Islet of Langerhans (tissue), 1 donor: ENCODE data around the gene VDR.

Source experiments
- FAIRE-seq: peaks from one replicate; lab custom pipeline; 2011; peaks lifted over from hg19 to GRCh38; lab: Jason Lieb, UNC

Gene VDR

DNA sequence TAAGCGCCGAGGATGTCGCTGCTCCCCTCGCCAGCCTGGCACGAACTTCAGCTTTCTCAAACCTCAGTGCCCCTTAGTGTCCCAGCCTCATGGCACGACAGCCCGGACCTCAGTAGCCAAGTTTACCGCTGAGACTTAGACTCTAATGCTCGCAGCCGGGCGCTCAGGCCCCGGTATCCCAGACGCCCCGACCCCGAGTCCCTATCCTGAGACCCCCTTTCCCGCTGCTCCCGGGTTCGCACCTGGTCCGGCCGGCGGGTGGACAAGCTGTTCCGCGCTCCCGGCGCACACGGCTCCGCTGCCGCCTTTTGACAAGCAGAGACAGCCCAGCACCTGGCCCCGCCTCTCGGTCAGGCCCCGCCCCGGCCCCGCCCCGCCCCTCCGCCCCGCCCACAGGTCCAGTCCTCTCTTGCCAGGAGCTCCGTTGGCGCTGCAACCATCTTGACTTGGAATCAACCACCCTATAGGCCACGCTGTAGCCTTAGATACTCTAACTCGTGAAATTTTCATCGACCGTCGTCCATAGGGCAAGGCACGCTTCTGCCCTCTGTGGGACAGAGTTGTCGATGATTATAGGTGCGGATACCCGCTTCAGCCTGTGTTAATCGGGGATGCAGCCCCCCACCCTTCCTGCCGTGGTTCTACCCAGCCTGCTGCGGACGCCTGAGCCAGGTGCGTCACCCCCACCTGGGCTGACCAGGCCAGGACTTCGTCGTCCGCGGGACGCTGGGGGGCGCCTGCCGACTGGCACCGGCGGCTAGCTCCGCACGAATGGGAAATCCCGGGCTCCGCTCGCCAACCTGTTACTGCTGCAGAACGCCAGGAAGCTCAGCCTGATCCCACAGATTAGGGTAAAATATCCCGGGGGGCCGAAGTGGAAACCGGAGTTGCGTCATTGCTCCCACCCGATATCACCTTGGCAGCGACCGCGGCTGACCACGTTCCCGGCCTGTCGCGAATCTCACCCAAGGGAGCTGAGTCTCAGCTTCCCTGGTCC, at the start of gene VDR:
TSS of gene VDR (minus strand) at position 282 of the 997 bp plus-strand sequence. CDS start 25,881 bp downstream, outside the sequence.
- FAIRE-seq = no peak

- no peak for FAIRE-seq
These were observed 49.3 kb upstream of the VDR start for GRCh38 chr12:47954058-47954457.

DNA sequence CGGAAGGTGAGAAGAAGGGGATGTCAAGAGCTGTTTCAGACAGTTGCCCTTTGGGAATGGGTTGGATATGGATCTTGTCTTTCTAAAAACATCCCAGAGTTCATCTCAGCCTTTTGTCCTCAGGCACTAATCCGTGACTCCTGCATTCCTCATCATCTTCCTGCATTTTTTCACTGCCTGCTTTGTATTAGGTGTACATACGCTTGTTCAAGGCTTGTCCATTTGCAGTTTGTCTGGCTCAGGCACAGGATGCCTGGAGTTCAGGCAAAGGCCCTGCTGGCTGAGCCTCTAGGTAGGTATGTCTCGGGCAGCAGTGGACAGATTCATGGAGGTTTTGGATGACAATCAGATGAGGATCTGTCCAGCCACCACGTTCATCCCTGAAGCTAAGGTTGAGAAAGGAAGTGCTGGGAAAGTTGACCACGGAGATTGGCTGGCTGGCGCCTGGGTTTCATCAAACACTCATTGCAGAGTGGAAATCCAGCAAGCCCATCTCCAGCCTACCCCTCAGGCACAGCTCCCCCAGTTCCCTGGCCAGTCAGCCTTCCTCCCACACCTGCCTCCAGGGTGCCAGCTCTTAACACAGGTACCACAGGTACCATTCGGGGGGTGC, 46.2 kb upstream of the VDR start:
- FAIRE-seq = no peak

DNA sequence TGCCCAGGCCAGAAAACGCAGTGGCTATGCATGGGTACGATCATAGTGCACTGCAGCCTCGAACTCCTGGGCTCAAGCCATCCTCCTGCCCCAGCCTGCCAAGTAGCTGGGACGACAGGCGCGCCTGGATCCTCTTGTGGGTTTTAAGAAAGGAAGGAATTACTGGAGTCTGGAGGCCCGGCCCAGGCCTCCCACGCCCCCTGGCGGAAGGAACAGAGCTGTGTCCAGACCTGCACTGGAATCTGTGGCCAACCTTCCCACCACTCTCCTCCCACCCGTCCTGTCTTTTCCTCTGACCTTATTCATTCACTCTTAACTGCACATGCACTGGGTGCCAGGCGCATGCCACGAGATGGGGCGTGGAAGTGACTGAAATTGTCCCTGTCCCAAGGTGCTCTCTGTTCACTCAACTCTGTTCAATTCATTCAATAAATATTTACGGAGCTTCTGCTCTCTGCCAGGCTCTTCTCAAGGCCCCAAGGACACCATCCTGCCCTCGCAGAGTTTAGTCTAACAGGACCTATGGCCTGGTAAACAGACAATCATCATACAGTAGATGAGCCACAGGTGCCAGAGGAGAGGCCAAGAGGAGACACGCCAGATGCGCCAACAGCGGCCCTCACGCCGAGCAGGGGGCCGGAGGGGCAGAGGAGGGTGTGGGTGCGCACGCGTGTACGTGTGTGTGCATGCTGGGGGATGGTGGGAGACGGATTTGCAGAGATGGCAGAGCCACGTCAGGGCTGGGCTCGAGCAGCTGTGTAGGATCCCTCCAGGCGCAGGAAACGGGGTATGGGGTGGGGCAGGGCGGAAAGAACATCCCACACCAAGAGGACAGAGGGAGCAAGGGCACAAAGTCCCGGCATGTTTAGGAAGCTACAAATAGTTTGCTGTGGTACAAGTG, 44.9 kb upstream of the VDR start:
- FAIRE-seq = no peak

DNA sequence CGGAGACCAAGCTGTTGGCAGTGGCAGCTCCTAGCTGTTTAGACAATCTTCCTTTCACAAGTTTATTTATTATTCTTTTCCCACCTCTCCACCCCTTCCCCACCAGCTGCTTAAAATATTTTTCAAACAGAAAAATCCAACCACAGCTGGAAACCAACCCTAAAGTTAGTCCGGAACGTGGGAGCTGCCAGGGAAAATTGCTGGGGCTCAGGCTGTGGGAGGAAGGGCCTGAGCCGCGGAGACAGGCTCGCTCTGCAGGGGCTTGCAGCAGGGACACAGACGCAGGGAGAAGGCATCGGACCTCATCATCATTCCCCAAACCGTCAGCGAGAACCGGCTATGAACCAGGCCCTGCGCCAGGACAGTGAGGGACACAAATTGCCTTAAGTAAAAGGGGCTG, 42.5 kb upstream of the VDR start:
- no peak for FAIRE-seq

DNA sequence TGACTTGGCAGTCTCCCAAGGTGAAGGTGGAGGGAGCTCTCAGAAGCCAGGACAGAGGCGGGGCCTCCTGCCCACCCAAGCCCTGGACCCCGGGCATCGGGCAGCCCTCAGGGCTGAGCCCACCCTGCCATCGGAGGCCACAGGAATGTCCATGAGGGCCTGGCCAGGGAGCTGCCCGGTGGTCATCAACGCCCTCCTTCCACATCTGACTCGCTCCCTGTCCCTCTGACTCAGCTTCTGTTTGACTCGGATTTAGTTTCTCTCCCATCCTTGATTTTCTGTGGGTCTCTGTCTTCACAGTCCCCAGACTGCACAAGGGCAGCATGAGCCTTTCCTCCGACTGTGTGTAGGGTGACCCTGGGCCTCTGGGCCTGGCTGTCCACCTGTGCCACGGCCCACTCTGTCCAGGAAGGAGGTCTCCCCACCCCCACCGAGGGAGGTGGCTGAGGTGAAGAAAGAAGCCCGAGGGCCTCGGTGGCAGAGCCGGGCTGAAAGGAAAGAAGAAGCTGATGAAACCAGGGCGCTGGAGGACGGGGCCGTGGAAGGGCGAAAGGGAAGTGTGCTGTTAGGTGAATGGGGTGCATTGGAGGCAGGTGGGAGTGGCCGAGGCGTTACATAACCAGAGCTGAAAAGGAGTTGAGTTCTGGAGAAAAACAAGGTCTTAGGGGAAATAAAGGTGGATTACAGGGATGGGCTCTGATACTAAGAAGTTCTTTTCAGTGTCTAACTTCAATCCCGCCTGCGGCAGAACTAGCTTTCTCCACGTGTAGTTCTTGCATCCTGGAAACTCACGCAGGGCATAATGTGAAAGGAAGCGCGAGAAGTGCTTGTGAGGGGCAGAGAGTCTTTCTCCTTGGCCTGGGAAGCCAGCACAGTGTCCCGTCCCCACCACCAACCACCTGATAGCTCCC, 41.9 kb upstream of the VDR start:
- FAIRE-seq = no peak

DNA sequence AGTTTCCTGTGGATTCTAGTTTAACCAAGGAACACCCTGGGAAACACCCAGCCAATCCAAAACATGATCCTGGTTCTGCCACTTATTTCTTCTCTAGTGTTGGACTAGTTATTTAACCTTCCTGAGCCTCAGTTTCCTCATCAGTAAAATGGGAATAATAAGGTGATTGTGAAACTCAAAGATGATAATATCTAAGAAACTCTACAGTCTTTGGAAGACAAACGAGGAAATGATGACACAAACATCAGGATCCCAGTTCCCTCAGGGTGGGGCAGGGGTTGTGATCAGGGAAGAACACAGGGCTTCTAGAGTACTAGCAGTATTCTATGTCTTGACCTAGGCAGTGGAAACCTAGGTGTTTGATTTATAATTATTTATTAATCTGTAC, 40.5 kb upstream of the VDR start:
- FAIRE-seq = no peak

GRCh38 chr12:47944685-47945340, 40.0 kb upstream of the VDR start:
- FAIRE-seq = no peak

DNA sequence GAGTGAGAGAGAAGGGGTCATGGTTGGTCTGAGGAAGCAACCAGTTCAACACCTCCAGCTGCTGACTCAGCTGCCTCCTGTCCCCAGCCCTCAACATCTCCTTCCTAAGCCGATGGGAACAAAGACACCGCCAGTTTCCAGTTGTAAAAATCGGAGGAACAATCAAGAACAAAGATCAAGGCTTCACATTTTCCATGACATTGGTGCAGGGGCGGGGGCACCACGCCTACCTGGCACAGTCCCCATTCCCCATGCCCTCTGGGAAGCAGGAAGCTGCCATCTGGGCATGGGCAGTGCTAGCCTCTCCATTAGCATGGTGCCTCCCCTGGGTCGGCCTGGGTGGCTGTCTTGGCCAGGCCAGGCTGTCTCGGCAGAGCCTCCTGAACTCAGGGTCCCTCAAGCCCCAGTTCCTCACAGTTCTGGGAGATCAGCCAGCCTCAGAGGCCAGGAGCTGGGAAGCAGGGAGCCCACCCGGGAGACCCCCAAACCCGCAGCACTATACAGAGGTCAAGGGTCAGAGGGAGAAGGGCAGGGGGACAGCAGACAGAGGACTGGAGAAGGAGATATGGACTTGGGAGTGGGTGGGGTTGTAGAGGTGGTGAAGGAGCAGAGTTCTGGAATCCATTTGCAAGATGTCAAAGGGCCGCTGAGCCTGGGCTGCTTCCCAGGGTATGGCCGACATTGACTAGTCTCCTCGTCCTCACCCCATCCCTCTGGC, 39.0 kb upstream of the VDR start:
- no peak for FAIRE-seq

DNA sequence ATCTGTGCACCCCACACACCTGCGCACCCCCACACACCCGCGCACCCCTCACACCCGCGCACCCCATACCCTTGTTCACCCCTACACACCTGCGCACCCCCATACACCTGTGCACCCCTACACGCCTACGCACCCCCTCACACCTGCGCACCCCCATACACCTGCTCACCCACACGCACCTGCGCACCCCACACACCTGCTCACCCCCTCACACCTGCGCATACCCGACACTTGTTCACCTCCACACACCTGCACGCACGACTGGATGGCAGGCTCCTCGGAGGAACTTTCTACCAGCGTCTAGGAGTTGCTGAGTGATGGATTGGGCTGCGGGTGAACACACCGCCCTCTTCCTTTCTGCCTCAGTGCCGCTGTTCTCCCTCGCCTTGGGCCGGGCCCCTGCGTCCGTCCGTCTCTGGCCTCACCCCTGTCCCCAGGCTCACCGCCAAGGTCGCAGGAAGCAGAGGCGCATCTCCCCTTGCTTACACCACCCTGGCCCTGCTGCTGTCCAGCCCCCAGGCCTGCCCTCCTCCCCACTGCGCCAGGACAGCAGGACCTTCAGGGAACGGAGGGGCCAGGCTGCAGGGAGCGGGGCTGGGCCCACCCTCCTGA, 37.9 kb upstream of the VDR start:
- no peak for FAIRE-seq

- no peak for FAIRE-seq
These were observed 37.2 kb upstream of the VDR start for GRCh38 chr12:47941871-47942613.

- FAIRE-seq = no peak
These were observed 36.6 kb upstream of the VDR start for GRCh38 chr12:47941475-47941780.

GRCh38 chr12:47940773-47941474, 36.1 kb upstream of the VDR start:
- no peak for FAIRE-seq

GRCh38 chr12:47939009-47939601, 34.3 kb upstream of the VDR start:
- FAIRE-seq = no peak

DNA sequence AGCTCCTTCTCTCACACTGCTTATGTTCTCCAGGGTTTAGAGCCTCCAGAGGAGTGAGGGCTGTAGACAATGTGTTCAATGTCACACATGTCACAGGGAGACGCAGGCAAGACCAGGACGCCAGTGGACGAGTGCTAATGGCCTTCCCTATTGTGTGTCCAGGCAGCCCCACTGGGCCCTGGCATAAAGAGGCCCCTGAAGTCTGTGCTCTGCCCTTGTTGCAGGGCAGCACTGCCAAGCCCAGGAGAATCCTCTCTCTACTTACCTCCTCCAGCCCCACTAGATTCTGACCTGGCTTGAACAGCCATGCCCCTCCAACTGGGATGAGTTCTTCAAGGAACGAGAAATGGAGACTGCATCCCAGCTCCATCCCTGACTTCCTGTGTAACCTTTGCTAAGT, 33.8 kb upstream of the VDR start:
- FAIRE-seq = no peak

DNA sequence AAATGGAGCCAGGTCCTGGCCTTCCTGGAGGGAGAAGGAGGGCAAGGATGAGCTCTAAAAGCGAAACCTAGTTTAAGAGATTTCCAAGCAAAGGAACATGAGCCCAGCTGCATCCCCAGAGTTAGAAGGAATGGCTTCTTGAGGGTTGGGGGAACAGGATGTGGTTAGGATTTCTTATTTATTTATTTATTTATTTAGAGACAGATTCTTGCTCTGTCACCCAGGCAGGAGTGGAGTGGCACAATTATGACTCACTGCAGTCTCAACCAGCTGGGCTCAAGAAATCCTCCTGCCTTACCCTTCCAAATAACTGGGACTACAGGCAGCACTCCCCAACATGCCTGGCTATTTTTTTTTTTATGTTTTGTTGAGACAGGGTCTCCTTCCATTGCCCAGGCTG, 33.3 kb upstream of the VDR start:
- no peak for FAIRE-seq

DNA sequence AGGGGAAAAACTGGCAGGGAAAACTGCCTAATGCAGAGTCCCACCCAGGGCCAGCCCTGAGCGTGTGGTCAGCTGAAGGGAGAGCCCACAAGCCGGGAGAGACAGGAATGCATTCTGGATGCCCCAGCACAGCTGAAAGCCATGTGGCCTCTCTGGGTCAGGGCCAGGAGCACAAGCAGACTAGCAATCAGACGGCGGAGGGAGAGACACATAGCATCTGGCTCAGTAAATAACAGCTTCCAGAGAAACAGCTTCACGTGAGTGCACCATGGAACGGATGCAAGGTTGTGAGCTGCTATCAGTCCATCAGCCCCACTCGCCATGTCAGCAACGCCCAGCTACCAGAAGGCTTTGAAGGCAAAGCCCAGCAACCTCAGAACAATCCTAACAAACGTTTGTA, 30.4 kb upstream of the VDR start:
- no peak for FAIRE-seq

DNA sequence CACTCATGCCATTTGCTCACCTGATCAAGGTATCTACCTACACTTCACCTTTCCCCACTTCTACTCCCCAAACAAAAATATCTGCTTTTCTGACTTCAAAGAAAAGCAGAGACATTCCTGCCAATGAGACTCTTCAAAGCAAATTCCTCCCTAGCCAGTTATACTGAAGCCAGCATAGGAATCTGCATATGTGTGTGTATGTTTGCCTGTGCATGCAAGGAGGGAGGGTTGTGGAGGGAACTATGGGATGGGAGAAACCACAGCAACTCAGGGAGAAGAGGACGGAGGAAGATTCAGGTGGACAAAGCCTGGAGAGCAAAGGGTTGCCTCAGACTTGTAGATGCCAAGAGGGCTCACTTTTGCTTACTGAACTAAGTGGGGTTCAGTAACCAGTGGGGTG, 26.4 kb upstream of the VDR start:
- no peak for FAIRE-seq
